Neural cell (in vitro differentiated cells): Measurements from ENCODE around the gene PFKP.

Source experiments
- CTCF ChIP-seq: fragments of 450-650 bp; IDR thresholded peaks from 2 replicates; pipeline ENCODE4 v1.5.1; 2014; ENCODE audit warnings: antibody characterized with exemption, mild to moderate bottlenecking, moderate library complexity; ENCODE audit not compliant: poor library complexity, severe bottlenecking
- EP300 ChIP-seq: fragments of 450-650 bp; conservative IDR thresholded peaks from 2 replicates; pipeline ENCODE4 v1.6.1; 2014; ENCODE audit warnings: antibody characterized with exemption, mild to moderate bottlenecking, moderate library complexity; ENCODE audit not compliant: poor library complexity, severe bottlenecking
- EZH2 ChIP-seq: fragments of 200-600, 300-800 bp; shearing (Covaris generic), sonication (generic); IDR thresholded peaks from 2 replicates; pipeline ENCODE4 v1.6.1; 2014; ENCODE audit warnings: antibody characterized with exemption, low read length, borderline replicate concordance, mild to moderate bottlenecking; ENCODE audit not compliant: insufficient read depth, poor library complexity, severe bottlenecking
- POLR2AphosphoS5 ChIP-seq: IDR thresholded peaks from 2 replicates; pipeline ENCODE4 v1.6.1; 2012

GRCh38 chr10:3076138-3076537 lies 8.8 kb downstream of the PFKP start:
- no peak for TF ChIP-seq POLR2AphosphoS5
- no peak for TF ChIP-seq EP300
- no peak for TF ChIP-seq CTCF
- no peak for TF ChIP-seq EZH2
